ENCODE measurements around the gene UBA7. TPM values are rescaled to one million over a fixed set of nuclear protein-coding genes. Genes with fewer than 3 reads are reported as not detected.
A peak's percentile ranks its signal among the peaks of the same experiment; 100 is the strongest.

Gene UBA7
- total and polyA plus RNA-seq, 2 donors from 2014 or later: 29.8 to 102 TPM

DNA sequence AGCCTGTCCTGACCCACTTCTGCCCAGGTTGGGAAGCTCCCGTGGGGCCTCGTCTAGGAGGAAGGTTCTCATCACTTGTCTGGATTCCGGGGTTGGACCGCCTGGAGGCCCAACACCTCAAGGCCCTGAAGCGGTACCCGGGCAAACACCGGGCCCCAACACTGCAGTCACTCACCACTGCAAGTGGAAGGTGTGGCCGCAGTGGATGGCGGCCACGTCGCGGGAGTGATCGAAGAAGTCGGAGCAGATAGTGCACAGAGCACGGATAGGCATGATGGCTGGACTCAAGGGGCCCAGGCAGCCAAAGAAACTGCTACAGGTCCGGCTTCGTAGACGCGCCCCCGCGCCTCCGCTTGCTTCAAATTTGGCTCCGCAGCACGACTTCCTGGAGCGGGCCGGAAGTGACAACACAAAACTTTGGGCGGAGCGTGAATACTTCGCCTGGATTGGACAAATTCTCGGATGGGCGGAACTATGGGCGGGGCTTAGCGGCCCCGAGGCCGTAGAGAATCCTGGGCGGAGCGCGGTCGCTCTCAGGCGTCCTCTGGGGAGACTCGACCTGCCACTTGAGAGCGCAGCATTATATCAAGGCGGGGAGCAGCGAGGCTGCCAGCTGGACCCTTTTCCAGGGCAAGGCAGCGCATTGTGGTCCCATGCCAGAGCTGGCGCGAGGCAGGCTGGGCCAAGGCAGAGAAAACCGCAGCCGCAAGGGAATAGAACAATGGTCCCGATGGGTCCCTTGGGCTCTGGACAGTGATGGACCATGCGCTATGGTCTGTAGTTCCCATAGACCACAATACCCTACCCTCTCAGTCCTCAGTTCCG, 42.6 kb upstream of the UBA7 start, which contains the start of gene TRAIP:
Gene TRAIP (minus strand): TSS at position 384 of the 825 bp plus-strand sequence. CDS start 111 bp downstream, at position 273.
- Histone ChIP-seq H3K27ac (ENCODE audit: low read depth in 2 of 2, low read length in 2 of 2) (no peak within 1 kb of the TSS), H3K9me3 (ENCODE audit: control insufficient read depth in 2 of 3, insufficient read depth in 1 of 3, low read length in 3 of 3) (no peaks in the 10 kb centered on the region), H3K4me1 (ENCODE audit: control insufficient read depth in 2 of 3, insufficient read depth in 2 of 3, low read depth in 1 of 3, low read length in 3 of 3) (peaks cover 0 to 7% (median 0%) of the 10 kb centered on the region in 3 donors), H3K36me3 (ENCODE audit: control insufficient read depth in 2 of 3, insufficient read depth in 3 of 3, low read length in 3 of 3) (no peaks in the 10 kb centered on the region), H3K4me3 (ENCODE audit: low read length in 3 of 3) (peak within 1 kb of the TSS; percentile 60 to 79 (median 64)), H3K9ac (ENCODE audit: low read length in 3 of 3) (peak within 1 kb of the TSS; percentile 13 to 47 (median 37)), H3K27me3 (ENCODE audit: control insufficient read depth, insufficient read depth, low read length) (no peaks in the 10 kb centered on the region)
- intact Hi-C loops (cut with DNase I): no loop called here
- no peak for TF ChIP-seq CTCF (IDR thresholded peaks at IDR 0.05; ENCODE audit: borderline replicate concordance, extremely low read depth, insufficient read depth)
- DNase-seq (peak; percentile 96 to 98 (median 97)), FAIRE-seq (peak; percentile 92)

DNA sequence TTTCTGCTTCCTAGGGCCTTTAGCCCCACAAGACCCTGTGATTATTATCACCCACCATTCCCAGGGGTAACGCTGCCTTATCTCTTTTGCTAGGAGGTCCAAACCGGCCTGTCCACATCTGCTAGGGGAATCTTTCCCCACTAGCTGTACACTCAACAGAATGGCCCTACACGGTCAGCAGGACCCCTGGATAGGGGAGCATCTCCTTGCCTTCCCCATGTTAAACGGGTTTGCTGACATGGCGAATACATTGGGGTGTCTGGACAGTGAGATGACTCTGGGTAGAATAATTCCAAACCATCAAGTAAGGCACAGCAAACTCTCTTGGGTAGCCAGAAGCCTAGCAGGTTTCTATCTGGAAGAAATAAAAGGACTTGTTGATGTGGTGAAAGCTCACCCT, 41.9 kb upstream of the UBA7 start:
- Histone ChIP-seq H3K36me3 (ENCODE audit: control insufficient read depth in 2 of 3, insufficient read depth in 3 of 3, low read length in 3 of 3) (no peaks in the 10 kb centered on the region), H3K9ac (ENCODE audit: low read length in 3 of 3) (no peak overlapping the region), H3K9me3 (ENCODE audit: control insufficient read depth in 2 of 3, insufficient read depth in 1 of 3, low read length in 3 of 3) (no peaks in the 10 kb centered on the region), H3K4me3 (ENCODE audit: low read length in 3 of 3) (peak overlapping the region in 2 of 3 donors; percentile 63 to 79), H3K27ac (ENCODE audit: low read depth in 2 of 2, low read length in 2 of 2) (no peak overlapping the region), H3K4me1 (ENCODE audit: control insufficient read depth in 2 of 3, insufficient read depth in 2 of 3, low read depth in 1 of 3, low read length in 3 of 3) (peaks cover 0 to 7% (median 0%) of the 10 kb centered on the region in 3 donors), H3K27me3 (ENCODE audit: control insufficient read depth, insufficient read depth, low read length) (no peaks in the 10 kb centered on the region)
- TF ChIP-seq CTCF (IDR thresholded peaks at IDR 0.05; ENCODE audit: borderline replicate concordance, extremely low read depth, insufficient read depth): no peak
- DNase-seq (no peak), FAIRE-seq (no peak)
- intact Hi-C loops (cut with DNase I): no loop called here

DNA sequence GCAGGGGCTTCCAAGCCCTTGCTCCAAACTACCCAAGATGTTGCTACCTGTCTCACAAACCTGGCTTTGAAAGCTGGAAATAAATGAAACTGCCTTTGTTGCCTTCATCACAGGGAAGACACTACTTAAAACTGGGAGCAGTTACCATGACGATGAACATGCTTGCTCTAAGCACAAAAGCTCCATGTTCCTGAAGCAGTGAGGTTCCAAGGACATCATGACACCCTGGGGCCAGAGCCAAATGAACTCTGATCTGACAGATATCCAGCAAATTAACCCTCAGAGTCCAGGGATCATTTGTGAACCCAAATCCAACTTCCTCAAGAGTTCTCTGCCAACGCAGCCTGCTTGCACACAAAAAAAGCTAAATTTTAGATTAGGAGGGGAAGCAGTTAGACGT, 31.9 kb upstream of the UBA7 start:
- no peaks in the 10 kb centered on the region for H3K36me3 ChIP-seq (ENCODE audit: control insufficient read depth in 2 of 3, insufficient read depth in 3 of 3, low read length in 3 of 3)
- intact Hi-C loops (cut with DNase I): no loop called here
- FAIRE-seq: no peak

More for the DNA sequence above, 31.9 kb upstream of the UBA7 start:
- H3K27ac ChIP-seq (ENCODE audit: low read depth in 2 of 2, low read length in 2 of 2): peak overlapping the region in 1 of 2 donors; percentile 3
- H3K9me3 ChIP-seq (ENCODE audit: control insufficient read depth in 2 of 3, insufficient read depth in 1 of 3, low read length in 3 of 3): no peaks in the 10 kb centered on the region
- H3K9ac ChIP-seq (ENCODE audit: low read length in 3 of 3): no peak overlapping the region
- peaks cover 0 to 12% (median 0%) of the 10 kb centered on the region in 3 donors for H3K4me1 ChIP-seq (ENCODE audit: control insufficient read depth in 2 of 3, insufficient read depth in 2 of 3, low read depth in 1 of 3, low read length in 3 of 3)
- H3K27me3 ChIP-seq (ENCODE audit: control insufficient read depth, insufficient read depth, low read length): no peaks in the 10 kb centered on the region
- no peak overlapping the region for H3K4me3 ChIP-seq (ENCODE audit: low read length in 3 of 3)
- TF ChIP-seq CTCF (IDR thresholded peaks at IDR 0.05; ENCODE audit: borderline replicate concordance, extremely low read depth, insufficient read depth): no peak
- no peak for DNase-seq
